Measurements from ENCODE around the gene FAM162A.

DNA sequence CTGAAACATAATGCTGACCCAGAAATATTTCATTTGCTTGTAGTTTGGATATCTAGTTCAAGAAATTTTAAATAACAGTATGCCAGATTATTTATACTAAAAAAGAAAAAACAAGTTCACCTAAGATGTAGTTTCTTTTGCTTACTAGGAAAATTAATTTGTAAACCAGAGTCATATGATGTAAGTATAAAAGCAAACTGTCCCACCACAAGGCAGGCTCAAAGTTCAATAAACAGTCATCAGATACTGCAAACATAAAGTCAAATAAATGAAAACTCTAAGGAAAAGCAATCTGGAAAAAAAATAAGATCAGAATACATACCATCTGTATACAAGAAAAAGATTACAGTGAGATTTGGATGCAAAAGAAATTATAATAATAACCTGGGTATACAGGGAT is 72.1 kb downstream of the FAM162A start:
- TF ChIP-seq, protein P1, sequence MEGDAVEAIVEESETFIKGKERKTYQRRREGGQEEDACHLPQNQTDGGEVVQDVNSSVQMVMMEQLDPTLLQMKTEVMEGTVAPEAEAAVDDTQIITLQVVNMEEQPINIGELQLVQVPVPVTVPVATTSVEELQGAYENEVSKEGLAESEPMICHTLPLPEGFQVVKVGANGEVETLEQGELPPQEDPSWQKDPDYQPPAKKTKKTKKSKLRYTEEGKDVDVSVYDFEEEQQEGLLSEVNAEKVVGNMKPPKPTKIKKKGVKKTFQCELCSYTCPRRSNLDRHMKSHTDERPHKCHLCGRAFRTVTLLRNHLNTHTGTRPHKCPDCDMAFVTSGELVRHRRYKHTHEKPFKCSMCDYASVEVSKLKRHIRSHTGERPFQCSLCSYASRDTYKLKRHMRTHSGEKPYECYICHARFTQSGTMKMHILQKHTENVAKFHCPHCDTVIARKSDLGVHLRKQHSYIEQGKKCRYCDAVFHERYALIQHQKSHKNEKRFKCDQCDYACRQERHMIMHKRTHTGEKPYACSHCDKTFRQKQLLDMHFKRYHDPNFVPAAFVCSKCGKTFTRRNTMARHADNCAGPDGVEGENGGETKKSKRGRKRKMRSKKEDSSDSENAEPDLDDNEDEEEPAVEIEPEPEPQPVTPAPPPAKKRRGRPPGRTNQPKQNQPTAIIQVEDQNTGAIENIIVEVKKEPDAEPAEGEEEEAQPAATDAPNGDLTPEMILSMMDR (IDR thresholded peaks at IDR 0.05), result no peak
- TF ChIP-seq POLR2A (IDR thresholded peaks at IDR 0.05), result no peak

Data from Peyer's patch (tissue), 4 donors.